Upper lobe of left lung (tissue), 6 donors: Measurements from ENCODE around the gene PPDPF. TPM values are rescaled to one million over a fixed set of nuclear protein-coding genes. Genes with fewer than 3 reads are reported as not detected.

Experiments
- ATAC-seq, 2 donors: fragments of 200-7000 bp; cut with Tn5 transposase; one replicate each; pipeline ENCODE4 v1.9.1; 2022; ENCODE audit warnings: mild to moderate bottlenecking in 2 of 2, moderate library complexity in 2 of 2; ENCODE audit not compliant: low FRiP score in 2 of 2
- DNase-seq, 2 donors: peaks; one replicate each; pipeline ENCODE4 v3.0.0-alpha.2; 2019 to 2020
- H3K27ac ChIP-seq, 4 donors: fragments of 200-600 bp; sonication (generic); one replicate each; pipeline ENCODE4 v1.5.1; 2016 to 2019
- H3K27me3 ChIP-seq, 4 donors: fragments of 200-600 bp; sonication (generic); one replicate each; pipeline ENCODE4 v1.5.1; 2017 to 2019
- H3K36me3 ChIP-seq, 4 donors: fragments of 200-600 bp; sonication (generic); one replicate each; pipeline ENCODE4 v1.5.1; 2016 to 2019
- H3K4me1 ChIP-seq, 4 donors: fragments of 200-600 bp; sonication (generic); one replicate each; pipeline ENCODE4 v1.5.1; 2018 to 2019
- H3K4me3 ChIP-seq, 4 donors: fragments of 200-600 bp; sonication (generic); one replicate each; pipeline ENCODE4 v1.5.1; 2017 to 2019; ENCODE audit warnings: mild to moderate bottlenecking in 2 of 4, moderate library complexity in 1 of 4
- H3K9me3 ChIP-seq, 4 donors: fragments of 200-600 bp; sonication (generic); one replicate each; pipeline ENCODE4 v1.5.1; 2018 to 2019
- EP300 ChIP-seq, 4 donors: sonication (generic); formaldehyde crosslinking; IDR thresholded peaks; one replicate each; pipeline ENCODE4 v1.5.1; 2017; ENCODE audit warnings: antibody characterized with exemption in 4 of 4, control low read depth in 2 of 4
- POLR2A ChIP-seq, 4 donors: fragments of 450-650 bp; IDR thresholded peaks; one replicate each; pipeline ENCODE4 v1.5.1; 2016 to 2017; ENCODE audit warnings: antibody characterized with exemption in 4 of 4, mild to moderate bottlenecking in 2 of 4
- POLR2AphosphoS5 ChIP-seq, 2 donors: sonication (generic); formaldehyde crosslinking; IDR thresholded peaks; one replicate each; pipeline ENCODE4 v1.5.1; 2017; ENCODE audit warnings: antibody characterized with exemption in 2 of 2
- WGBS, 2 donors: methylation state at CpG; one replicate each; pipeline ENCODE4 v1.1.5; 2017 to 2018; 5-methylcytosine and 5-hydroxymethylcytosine counted together
- total RNA-seq, 6 donors: library from RNA; depleted of rRNA in 4 of 6; stranded (reverse); fragments of >200 nt in 4 of 6; gene quantifications; one replicate each; pipeline versions ENCODE4 v1.1.0 to v1.2.1, GENCODE V29; 2016 to 2021
- TF ChIP-seq, protein P1 (sequence below), 6 experiments: fragments of 450-650 bp in 4 of 6; fragments of 200-600 bp in 2 of 6; sonication (generic) in 2 of 6; IDR thresholded peaks; one replicate each; pipeline ENCODE4 v1.5.1; 2016 to 2019; ENCODE audit warnings: antibody characterized with exemption in 6 of 6
- donor health status: DM: no; HTN: no; CAD: no; lungs with moderate emphysema.
- donor health status: DM: no; HTN: yes; CAD: no; lungs with severe emphysema.

Gene PPDPF
- total RNA-seq, 6 donors from 2014 or later = 91.1 to 468 (median 416) TPM

DNA sequence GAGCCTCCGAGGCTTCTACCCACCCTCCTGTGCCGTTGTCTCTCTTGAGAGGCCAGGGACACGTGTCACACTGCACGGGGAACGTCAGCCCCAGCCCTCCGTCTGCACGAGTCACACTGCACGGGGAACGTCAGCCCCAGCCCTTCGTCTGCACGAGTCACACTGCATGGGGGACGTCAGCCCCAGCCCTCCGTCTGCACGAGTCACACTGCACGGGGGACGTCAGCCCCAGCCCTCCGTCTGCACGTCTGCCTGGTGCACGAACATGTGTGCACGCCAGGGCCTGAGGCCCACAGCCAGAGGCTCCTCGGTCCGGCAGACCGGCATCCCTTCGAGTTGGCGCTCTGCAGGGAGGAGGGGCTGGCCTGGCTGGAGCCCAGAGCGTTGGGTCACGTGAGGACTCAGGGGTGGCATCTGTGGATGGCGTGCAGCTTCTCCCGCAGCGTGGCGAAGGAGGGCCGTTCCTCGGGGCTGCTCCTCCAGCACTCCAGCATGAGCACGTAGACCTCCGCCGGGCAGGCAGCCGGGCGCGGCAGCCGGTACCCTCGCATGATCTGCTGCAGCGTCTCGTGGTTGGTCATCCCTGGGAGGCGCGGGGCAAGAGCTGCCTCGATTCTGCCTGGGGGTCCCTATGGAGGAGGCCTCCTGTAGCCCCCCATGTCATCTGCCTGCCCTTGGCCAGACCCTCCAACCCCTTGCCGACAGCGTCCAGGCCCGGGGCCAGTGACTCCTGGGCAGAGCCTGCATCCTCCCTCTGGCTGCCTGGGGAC, 20.0 kb downstream of the PPDPF start:
- no peaks in the 10 kb centered on the region for H3K36me3 ChIP-seq
- peak in 1 of 2 donors; percentile 84 for DNase-seq
- H3K4me3 ChIP-seq = no peak overlapping the region
- no peaks in the 10 kb centered on the region for H3K9me3 ChIP-seq
- H3K27me3 ChIP-seq = no peaks in the 10 kb centered on the region
- TF ChIP-seq, protein P1, sequence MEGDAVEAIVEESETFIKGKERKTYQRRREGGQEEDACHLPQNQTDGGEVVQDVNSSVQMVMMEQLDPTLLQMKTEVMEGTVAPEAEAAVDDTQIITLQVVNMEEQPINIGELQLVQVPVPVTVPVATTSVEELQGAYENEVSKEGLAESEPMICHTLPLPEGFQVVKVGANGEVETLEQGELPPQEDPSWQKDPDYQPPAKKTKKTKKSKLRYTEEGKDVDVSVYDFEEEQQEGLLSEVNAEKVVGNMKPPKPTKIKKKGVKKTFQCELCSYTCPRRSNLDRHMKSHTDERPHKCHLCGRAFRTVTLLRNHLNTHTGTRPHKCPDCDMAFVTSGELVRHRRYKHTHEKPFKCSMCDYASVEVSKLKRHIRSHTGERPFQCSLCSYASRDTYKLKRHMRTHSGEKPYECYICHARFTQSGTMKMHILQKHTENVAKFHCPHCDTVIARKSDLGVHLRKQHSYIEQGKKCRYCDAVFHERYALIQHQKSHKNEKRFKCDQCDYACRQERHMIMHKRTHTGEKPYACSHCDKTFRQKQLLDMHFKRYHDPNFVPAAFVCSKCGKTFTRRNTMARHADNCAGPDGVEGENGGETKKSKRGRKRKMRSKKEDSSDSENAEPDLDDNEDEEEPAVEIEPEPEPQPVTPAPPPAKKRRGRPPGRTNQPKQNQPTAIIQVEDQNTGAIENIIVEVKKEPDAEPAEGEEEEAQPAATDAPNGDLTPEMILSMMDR (IDR thresholded peaks at IDR 0.05) = no peak
- TF ChIP-seq POLR2AphosphoS5 (IDR thresholded peaks at IDR 0.05) (no peak), EP300 (IDR thresholded peaks at IDR 0.05) (no peak), POLR2A (IDR thresholded peaks at IDR 0.05) (no peak)
- ATAC-seq = no peak
- WGBS, 2 donors = 62 to 72% methylated on average over 5 to 35 of the region's 49 CpGs
- H3K4me1 ChIP-seq = peaks cover 17 to 28% (median 24%) of the 10 kb centered on the region in 4 donors
- no peak overlapping the region for H3K27ac ChIP-seq

DNA sequence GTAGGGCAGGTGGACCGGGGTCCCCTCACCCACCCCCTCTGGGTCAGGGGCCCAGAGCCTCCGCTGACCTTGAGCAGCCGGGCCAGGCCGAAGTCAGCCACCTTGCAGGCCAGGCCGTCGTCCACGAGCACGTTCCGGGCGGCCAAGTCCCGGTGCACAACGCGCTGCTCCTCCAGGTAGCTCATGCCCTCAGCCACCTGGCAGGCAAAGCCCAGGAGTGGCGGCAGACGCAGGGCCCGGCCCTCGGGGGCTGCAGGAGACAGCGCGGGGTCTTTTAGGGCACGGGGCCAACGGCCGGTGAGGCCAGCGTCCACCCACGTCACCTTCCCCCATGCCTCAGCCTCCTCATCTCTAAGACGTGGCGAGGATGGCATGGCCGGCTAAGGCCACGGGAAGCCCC, 20.8 kb downstream of the PPDPF start:
- DNase-seq (peak in 1 of 2 donors; percentile 84), ATAC-seq (no peak)
- H3K4me1 ChIP-seq = peaks cover 17 to 28% (median 23%) of the 10 kb centered on the region in 4 donors
- TF ChIP-seq, protein P1 (IDR thresholded peaks at IDR 0.05) = no peak
- no peak for TF ChIP-seq POLR2A (IDR thresholded peaks at IDR 0.05)
- H3K4me3 ChIP-seq = no peak overlapping the region
- no peak overlapping the region for H3K27ac ChIP-seq
- 94% methylated on average over 28 of the region's 28 CpGs; no CpG with 5 or more reads in 1 of the 2 donors for WGBS, 2 donors
- H3K27me3 ChIP-seq = peaks cover 0 to 4% (median 0%) of the 10 kb centered on the region in 4 donors
- H3K9me3 ChIP-seq = no peaks in the 10 kb centered on the region
- H3K36me3 ChIP-seq = no peaks in the 10 kb centered on the region

DNA sequence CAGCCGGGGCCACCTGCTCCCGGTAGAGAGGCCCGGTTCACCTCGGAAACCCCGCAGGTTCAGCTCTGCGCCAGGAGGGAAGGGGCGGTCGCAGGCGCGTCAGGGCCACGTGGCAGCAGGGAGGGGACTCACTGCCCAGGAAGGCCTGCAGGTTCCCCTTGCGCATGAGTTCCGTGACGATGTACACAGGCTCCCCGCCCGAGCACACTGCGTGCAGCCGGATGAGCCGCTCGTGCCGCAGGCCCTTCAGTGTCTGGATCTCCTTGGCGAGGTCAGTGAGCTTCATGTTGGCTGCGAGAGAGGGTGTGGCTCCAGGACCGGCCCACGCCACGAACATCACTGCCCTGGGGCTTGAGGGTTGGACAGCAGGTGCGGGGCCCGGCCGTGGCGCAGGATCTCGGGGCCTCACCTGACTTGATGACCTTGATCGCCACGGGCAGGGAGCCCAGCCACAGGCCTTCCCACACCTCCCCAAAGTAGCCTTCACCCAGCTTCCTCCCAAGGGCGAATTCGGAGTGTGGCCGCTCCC, 21.5 kb downstream of the PPDPF start:
- WGBS, 2 donors = 89 to 93% methylated on average over 3 to 24 of the region's 36 CpGs
- Histone ChIP-seq H3K27ac (no peak overlapping the region), H3K36me3 (no peaks in the 10 kb centered on the region), H3K9me3 (no peaks in the 10 kb centered on the region), H3K4me3 (no peak overlapping the region), H3K27me3 (peaks cover 0 to 9% (median 0%) of the 10 kb centered on the region in 4 donors), H3K4me1 (peaks cover 12 to 22% (median 17%) of the 10 kb centered on the region in 4 donors)
- TF ChIP-seq, protein P1 (IDR thresholded peaks at IDR 0.05) = no peak
- peak in 1 of 4 donors; percentile 13 for TF ChIP-seq POLR2A (IDR thresholded peaks at IDR 0.05)
- no peak for ATAC-seq
- DNase-seq = peak; percentile 37 to 83

DNA sequence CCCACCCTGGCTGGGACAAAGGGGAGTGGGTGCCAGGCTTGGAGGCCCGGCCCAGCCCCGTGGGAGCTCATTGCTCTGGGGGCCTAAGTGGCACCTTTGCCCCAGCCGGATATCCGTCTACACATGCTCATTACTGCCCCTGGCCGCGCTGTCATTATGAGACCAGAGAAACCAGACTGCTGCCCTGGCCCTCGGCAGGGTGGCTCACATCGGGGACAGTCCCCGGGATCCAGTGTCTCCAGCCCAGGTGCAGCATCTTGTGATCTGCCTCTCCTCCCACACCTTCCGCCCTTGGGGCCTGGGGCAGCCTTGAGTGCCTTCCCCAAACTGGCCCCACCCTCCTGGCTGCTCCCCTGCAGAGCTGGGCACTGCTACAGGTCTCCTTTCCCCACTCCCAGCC, 22.1 kb downstream of the PPDPF start:
- DNase-seq = peak in 1 of 2 donors; percentile 72
- Histone ChIP-seq H3K27me3 (peaks cover 0 to 15% (median 1%) of the 10 kb centered on the region in 4 donors), H3K27ac (no peak overlapping the region), H3K36me3 (no peaks in the 10 kb centered on the region), H3K9me3 (no peaks in the 10 kb centered on the region), H3K4me3 (no peak overlapping the region), H3K4me1 (peaks cover 11 to 21% (median 12%) of the 10 kb centered on the region in 4 donors)
- 90% methylated on average over 7 to 10 of the region's 10 CpGs for WGBS, 2 donors
- ATAC-seq = no peak
- TF ChIP-seq EP300 (IDR thresholded peaks at IDR 0.05) (no peak), POLR2A (IDR thresholded peaks at IDR 0.05) (no peak), POLR2AphosphoS5 (IDR thresholded peaks at IDR 0.05) (no peak)
- TF ChIP-seq, protein P1 (IDR thresholded peaks at IDR 0.05) = no peak
